Right ventricle myocardium inferior (tissue), 1 donor: ENCODE results near the gene SNRNP48. TPM values are rescaled to one million over a fixed set of nuclear protein-coding genes. Genes with fewer than 3 reads are reported as not detected.

ENCODE experiments used
- total RNA-seq: library from RNA; stranded (reverse); fragmentation: NEBNext Ultra II Directional; extraction: Animal tissue kit (Norgen Biotek cat#: 25700); gene quantifications from one replicate; pipeline ENCODE4 v1.2.1, GENCODE V29; 2021
- donor health status: DM: no; HTN: yes; CAD: no; lungs with severe emphysema.

The SNRNP48 gene
- total RNA-seq, 1 donor from 2014 or later = 16.2 TPM

Other genes with a start within 250 kb of the SNRNP48 start
- gene CAGE1, start 200.5 kb upstream of the SNRNP48 start, total RNA-seq = 0.11 TPM
- 12.4 TPM for gene RIOK1, start 200.4 kb upstream of the SNRNP48 start, total RNA-seq
- gene DSP, start 48.5 kb upstream of the SNRNP48 start, total RNA-seq = 305 TPM
- gene BMP6, start 135.9 kb downstream of the SNRNP48 start, total RNA-seq = 1.6 TPM